Measurements from ENCODE around the gene ARID3B.
"Not testable (repeated sequence)": the region's sequence is repeated elsewhere in the genome, so short reads cannot be mapped to it uniquely, and the experiment has no call there.

DNA sequence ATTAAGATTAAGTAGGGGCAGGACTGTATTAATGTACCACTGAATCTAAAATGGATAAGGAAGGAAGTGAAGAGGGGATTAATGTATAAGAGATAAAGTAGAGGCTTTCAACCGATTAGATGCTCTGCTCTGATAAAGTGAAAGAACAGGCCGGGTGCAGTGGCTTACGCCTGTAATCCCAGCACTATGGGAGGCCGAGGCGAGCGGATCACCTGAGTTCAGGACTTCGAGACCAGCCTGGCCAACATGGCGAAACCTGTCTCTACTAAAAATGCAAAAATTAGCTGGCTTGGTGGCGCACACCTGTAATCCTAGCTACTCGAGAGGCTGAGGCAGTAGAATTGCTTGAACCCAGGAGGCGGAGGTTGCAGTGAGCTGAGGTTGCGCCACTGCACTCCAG is 1.5 kb upstream of the ARID3B start:
- TF ChIP-seq POLR2AphosphoS5 (IDR thresholded peaks at IDR 0.05; ENCODE audit: borderline replicate concordance, low read depth, low read length); EZH2 (IDR thresholded peaks at IDR 0.05): not testable (repeated sequence)

Measured in SK-N-MC (cell line).